A673 (cell line): Measurements from ENCODE around the gene KIAA0586.

Experiments used
- EZH2 ChIP-seq: fragments of 200-600 bp; sonication (generic); IDR thresholded peaks from 2 replicates; pipeline ENCODE4 v1.6.1; 2017; ENCODE audit warnings: borderline replicate concordance, low read depth, mild to moderate bottlenecking, mixed read lengths, antibody characterized with exemption, low read length; ENCODE audit not compliant: poor library complexity, severe bottlenecking
- TF ChIP-seq, protein P1 (sequence below): fragments of 300-800, 200-600 bp; sonication (generic); conservative IDR thresholded peaks from 2 replicates; pipeline ENCODE4 v1.5.1; 2017; ENCODE audit warnings: low read depth, mild to moderate bottlenecking, antibody characterized with exemption, low read length, moderate library complexity, mixed read lengths

DNA sequence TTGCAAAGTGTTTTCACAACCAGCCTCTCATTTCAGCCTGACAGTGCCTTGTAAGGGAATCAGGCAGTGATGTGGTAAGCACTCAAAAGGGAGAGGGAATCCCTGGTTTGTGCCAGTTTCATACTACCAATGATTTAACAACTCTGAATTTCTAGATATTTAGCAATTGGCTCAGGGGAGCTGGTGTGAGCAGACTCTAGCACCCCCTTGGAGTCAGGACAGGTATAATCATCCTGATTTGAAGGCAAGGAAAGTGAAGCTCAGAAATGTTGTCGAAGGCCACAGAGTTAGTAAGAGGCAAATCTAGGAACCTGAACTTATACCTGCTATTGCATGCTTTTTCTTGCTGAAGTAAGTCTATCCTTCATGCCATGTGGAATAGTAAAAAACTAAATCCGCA is 147.1 kb downstream of the KIAA0586 start:
- TF ChIP-seq, protein P1, sequence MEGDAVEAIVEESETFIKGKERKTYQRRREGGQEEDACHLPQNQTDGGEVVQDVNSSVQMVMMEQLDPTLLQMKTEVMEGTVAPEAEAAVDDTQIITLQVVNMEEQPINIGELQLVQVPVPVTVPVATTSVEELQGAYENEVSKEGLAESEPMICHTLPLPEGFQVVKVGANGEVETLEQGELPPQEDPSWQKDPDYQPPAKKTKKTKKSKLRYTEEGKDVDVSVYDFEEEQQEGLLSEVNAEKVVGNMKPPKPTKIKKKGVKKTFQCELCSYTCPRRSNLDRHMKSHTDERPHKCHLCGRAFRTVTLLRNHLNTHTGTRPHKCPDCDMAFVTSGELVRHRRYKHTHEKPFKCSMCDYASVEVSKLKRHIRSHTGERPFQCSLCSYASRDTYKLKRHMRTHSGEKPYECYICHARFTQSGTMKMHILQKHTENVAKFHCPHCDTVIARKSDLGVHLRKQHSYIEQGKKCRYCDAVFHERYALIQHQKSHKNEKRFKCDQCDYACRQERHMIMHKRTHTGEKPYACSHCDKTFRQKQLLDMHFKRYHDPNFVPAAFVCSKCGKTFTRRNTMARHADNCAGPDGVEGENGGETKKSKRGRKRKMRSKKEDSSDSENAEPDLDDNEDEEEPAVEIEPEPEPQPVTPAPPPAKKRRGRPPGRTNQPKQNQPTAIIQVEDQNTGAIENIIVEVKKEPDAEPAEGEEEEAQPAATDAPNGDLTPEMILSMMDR, result 0 out of 2 replicates have a peak, but pooled peaks have one; percentile 29
- TF ChIP-seq EZH2, result no peak
